HEK293 (cell line): ENCODE measurements around the gene SCRN2.

Source experiments
- BCL11A ChIP-seq: fragments of 450-650 bp; formaldehyde crosslinking; IDR thresholded peaks from 2 replicates; pipeline ENCODE4 v1.5.1; 2016; ENCODE audit warnings: low read depth, missing biosample characterization, missing genetic modification characterization
- KLF7 ChIP-seq: fragments of 450-650 bp; formaldehyde crosslinking; IDR thresholded peaks from 2 replicates; pipeline ENCODE4 v1.5.1; 2016; ENCODE audit warnings: missing biosample characterization, missing genetic modification characterization, borderline replicate concordance
- PRDM1 ChIP-seq: fragments of 450-650 bp; formaldehyde crosslinking; IDR thresholded peaks from 2 replicates; pipeline ENCODE4; 2016; ENCODE audit warnings: missing biosample characterization, missing genetic modification characterization
- SCRT2 ChIP-seq: fragments of 450-650 bp; formaldehyde crosslinking; IDR thresholded peaks from 2 replicates; pipeline ENCODE4 v1.5.1; 2016; ENCODE audit warnings: missing biosample characterization, missing genetic modification characterization
- SETDB1 ChIP-seq: IDR thresholded peaks from one replicate; pipeline ENCODE4 v1.6.1; 2017; ENCODE audit warnings: mild to moderate bottlenecking, low read length, moderate library complexity, mixed read lengths; ENCODE audit not compliant: insufficient read length
- SP3 ChIP-seq: fragments of 450-650 bp; formaldehyde crosslinking; IDR thresholded peaks from 2 replicates; pipeline ENCODE4 v1.5.1; 2016; ENCODE audit warnings: missing biosample characterization, missing genetic modification characterization
- WT1 ChIP-seq: fragments of 450-650 bp; formaldehyde crosslinking; IDR thresholded peaks from 2 replicates; pipeline ENCODE4 v1.5.1; 2016; ENCODE audit warnings: missing biosample characterization, missing genetic modification characterization
- ZBTB20 ChIP-seq: fragments of 450-650 bp; formaldehyde crosslinking; IDR thresholded peaks from 2 replicates; pipeline ENCODE4 v1.5.1; 2016; ENCODE audit warnings: missing biosample characterization, missing genetic modification characterization
- ZBTB48 ChIP-seq: fragments of 450-650 bp; formaldehyde crosslinking; IDR thresholded peaks from 2 replicates; pipeline ENCODE4 v1.5.1; 2016; ENCODE audit warnings: missing biosample characterization, missing genetic modification characterization
- ZNF132 ChIP-seq: fragments of 450-650 bp; formaldehyde crosslinking; IDR thresholded peaks from 2 replicates; pipeline ENCODE4 v1.5.1; 2017; ENCODE audit warnings: missing biosample characterization, missing genetic modification characterization, borderline replicate concordance
- ZNF138 ChIP-seq: fragments of 450-650 bp; formaldehyde crosslinking; IDR thresholded peaks from 2 replicates; pipeline ENCODE4 v1.5.1; 2016; ENCODE audit warnings: missing biosample characterization, missing genetic modification characterization, borderline replicate concordance
- ZNF223 ChIP-seq: fragments of 450-650 bp; formaldehyde crosslinking; IDR thresholded peaks from 2 replicates; pipeline ENCODE4 v1.5.1; 2016; ENCODE audit warnings: missing biosample characterization, missing genetic modification characterization
- ZNF24 ChIP-seq: fragments of 450-650 bp; formaldehyde crosslinking; IDR thresholded peaks from 2 replicates; pipeline ENCODE4 v1.5.1; 2016; ENCODE audit warnings: missing biosample characterization, missing genetic modification characterization
- ZNF311 ChIP-seq: fragments of 450-650 bp; formaldehyde crosslinking; IDR thresholded peaks from 2 replicates; pipeline ENCODE4 v1.5.1; 2017; ENCODE audit warnings: missing biosample characterization, missing genetic modification characterization, borderline replicate concordance
- ZNF404 ChIP-seq: fragments of 450-650 bp; formaldehyde crosslinking; IDR thresholded peaks from 2 replicates; pipeline ENCODE4 v1.5.1; 2017; ENCODE audit warnings: missing biosample characterization, missing genetic modification characterization
- ZNF521 ChIP-seq: fragments of 450-650 bp; formaldehyde crosslinking; IDR thresholded peaks from 2 replicates; pipeline ENCODE4 v1.5.1; 2017; ENCODE audit warnings: missing biosample characterization, mild to moderate bottlenecking, missing genetic modification characterization
- ZNF529 ChIP-seq: fragments of 450-650 bp; formaldehyde crosslinking; IDR thresholded peaks from 2 replicates; pipeline ENCODE4 v1.5.1; 2017; ENCODE audit warnings: missing genetic modification characterization, missing biosample characterization; ENCODE audit not compliant: insufficient replicate concordance
- ZNF561 ChIP-seq: fragments of 450-650 bp; IDR thresholded peaks from 2 replicates; pipeline ENCODE4 v1.5.1; 2018; ENCODE audit warnings: missing biosample characterization, missing genetic modification characterization, borderline replicate concordance
- ZNF596 ChIP-seq: fragments of 450-650 bp; IDR thresholded peaks from 2 replicates; pipeline ENCODE4 v1.5.0; 2018; ENCODE audit warnings: missing biosample characterization, mild to moderate bottlenecking, missing genetic modification characterization, moderate library complexity
- ZNF792 ChIP-seq: fragments of 450-650 bp; formaldehyde crosslinking; IDR thresholded peaks from 2 replicates; pipeline ENCODE4 v1.5.1; 2016; ENCODE audit warnings: missing biosample characterization, missing genetic modification characterization
- TF ChIP-seq, protein P1 (sequence below): fragments of 450-650 bp; formaldehyde crosslinking; conservative IDR thresholded peaks from 2 replicates; pipeline ENCODE4 v1.5.1; 2016; ENCODE audit warnings: low read depth, missing biosample characterization, missing genetic modification characterization
- TF ChIP-seq, protein P2 (sequence below): fragments of 450-650 bp; formaldehyde crosslinking; IDR thresholded peaks from 2 replicates; pipeline ENCODE4 v1.5.1; 2016; ENCODE audit warnings: missing biosample characterization, missing genetic modification characterization
- TF ChIP-seq, protein P3 (sequence below): fragments of 450-650 bp; formaldehyde crosslinking; IDR thresholded peaks from 2 replicates; pipeline ENCODE4 v1.5.1; 2017; ENCODE audit warnings: missing biosample characterization, missing genetic modification characterization
- TF ChIP-seq, protein P4 (sequence below): fragments of 450-650 bp; formaldehyde crosslinking; IDR thresholded peaks from 2 replicates; pipeline ENCODE4 v1.5.1; 2016; ENCODE audit warnings: missing biosample characterization, missing genetic modification characterization
- TF ChIP-seq, protein P5 (sequence below): fragments of 450-650 bp; formaldehyde crosslinking; IDR thresholded peaks from 2 replicates; pipeline ENCODE4 v1.5.0; 2017; ENCODE audit warnings: missing biosample characterization, missing genetic modification characterization, borderline replicate concordance
- TF ChIP-seq, protein P6 (sequence below): fragments of 450-650 bp; formaldehyde crosslinking; IDR thresholded peaks from 2 replicates; pipeline ENCODE4 v1.5.1; 2016; ENCODE audit warnings: missing biosample characterization, missing genetic modification characterization

Gene SCRN2

DNA sequence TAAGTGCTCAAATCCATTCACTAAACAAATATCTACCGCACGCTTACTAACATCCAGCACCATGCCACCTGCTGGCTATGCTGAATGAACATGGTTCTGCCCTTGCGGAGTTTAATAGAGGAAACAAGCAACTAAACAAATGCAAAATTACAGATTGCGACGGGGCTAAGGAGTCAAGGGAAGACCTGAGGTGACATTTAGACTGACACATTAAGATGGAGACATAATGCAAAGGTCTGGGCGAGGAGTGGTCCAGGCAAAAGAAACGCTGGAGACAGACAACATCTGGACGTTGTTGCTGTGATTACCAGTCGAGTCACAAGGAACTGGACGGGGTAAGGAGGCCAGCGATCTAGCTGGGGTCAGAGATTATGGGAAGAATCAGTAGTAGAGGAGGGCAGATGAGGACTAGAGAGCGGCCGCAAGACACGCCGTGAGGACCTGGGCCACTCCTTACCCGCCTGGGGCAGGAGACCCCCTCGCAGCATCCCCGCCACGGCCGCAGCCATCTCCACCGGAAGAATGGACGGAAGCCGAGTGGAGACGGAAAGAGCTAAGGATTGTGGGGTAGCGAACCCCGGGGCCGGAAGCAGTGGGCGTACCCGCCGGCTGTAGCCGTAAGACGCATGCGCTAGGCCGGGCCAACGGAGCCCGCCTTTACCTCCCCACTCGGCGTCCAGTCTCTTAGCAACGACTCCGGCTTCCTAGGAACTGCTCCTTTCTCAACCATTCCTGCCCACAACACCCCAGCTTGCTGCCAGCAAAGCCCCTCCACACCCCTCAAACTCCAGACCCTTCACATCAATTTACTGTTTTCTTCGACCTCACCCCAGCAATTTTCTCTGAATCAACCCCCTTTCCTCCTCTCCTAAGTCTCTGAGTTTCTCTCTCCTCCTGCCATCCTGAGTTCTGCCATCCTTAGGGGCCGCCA is 9.8 kb downstream of the SCRN2 start, which contains the start of the genes LRRC46 and MRPL10 (continued):
- TF ChIP-seq, protein P1, sequence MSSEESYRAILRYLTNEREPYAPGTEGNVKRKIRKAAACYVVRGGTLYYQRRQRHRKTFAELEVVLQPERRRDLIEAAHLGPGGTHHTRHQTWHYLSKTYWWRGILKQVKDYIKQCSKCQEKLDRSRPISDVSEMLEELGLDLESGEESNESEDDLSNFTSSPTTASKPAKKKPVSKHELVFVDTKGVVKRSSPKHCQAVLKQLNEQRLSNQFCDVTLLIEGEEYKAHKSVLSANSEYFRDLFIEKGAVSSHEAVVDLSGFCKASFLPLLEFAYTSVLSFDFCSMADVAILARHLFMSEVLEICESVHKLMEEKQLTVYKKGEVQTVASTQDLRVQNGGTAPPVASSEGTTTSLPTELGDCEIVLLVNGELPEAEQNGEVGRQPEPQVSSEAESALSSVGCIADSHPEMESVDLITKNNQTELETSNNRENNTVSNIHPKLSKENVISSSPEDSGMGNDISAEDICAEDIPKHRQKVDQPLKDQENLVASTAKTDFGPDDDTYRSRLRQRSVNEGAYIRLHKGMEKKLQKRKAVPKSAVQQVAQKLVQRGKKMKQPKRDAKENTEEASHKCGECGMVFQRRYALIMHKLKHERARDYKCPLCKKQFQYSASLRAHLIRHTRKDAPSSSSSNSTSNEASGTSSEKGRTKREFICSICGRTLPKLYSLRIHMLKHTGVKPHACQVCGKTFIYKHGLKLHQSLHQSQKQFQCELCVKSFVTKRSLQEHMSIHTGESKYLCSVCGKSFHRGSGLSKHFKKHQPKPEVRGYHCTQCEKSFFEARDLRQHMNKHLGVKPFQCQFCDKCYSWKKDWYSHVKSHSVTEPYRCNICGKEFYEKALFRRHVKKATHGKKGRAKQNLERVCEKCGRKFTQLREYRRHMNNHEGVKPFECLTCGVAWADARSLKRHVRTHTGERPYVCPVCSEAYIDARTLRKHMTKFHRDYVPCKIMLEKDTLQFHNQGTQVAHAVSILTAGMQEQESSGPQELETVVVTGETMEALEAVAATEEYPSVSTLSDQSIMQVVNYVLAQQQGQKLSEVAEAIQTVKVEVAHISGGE (tag by site-specific recombination) = peak; percentile 95
- TF ChIP-seq ZNF132 (tag by site-specific recombination) = no peak
- no peak for TF ChIP-seq ZNF529
- TF ChIP-seq SETDB1 = no peak
- no peak for TF ChIP-seq ZNF404 (tag by site-specific recombination)
- no peak for TF ChIP-seq ZNF792 (tag by site-specific recombination)
- TF ChIP-seq, protein P2, sequence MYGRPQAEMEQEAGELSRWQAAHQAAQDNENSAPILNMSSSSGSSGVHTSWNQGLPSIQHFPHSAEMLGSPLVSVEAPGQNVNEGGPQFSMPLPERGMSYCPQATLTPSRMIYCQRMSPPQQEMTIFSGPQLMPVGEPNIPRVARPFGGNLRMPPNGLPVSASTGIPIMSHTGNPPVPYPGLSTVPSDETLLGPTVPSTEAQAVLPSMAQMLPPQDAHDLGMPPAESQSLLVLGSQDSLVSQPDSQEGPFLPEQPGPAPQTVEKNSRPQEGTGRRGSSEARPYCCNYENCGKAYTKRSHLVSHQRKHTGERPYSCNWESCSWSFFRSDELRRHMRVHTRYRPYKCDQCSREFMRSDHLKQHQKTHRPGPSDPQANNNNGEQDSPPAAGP (tag by site-specific recombination) = peak; percentile 74; the same call in 1 of the 2 replicates
- TF ChIP-seq ZBTB48 (tag by site-specific recombination) = no peak
- TF ChIP-seq ZBTB20 (tag by site-specific recombination) = no peak; the same call in 1 of the 2 replicates
- TF ChIP-seq KLF7 = no peak
- TF ChIP-seq SP3 (tag by site-specific recombination) = peak; percentile 79
- TF ChIP-seq ZNF138 (tag by site-specific recombination) = no peak
- TF ChIP-seq ZNF311 (tag by site-specific recombination) = no peak
- TF ChIP-seq, protein P3, sequence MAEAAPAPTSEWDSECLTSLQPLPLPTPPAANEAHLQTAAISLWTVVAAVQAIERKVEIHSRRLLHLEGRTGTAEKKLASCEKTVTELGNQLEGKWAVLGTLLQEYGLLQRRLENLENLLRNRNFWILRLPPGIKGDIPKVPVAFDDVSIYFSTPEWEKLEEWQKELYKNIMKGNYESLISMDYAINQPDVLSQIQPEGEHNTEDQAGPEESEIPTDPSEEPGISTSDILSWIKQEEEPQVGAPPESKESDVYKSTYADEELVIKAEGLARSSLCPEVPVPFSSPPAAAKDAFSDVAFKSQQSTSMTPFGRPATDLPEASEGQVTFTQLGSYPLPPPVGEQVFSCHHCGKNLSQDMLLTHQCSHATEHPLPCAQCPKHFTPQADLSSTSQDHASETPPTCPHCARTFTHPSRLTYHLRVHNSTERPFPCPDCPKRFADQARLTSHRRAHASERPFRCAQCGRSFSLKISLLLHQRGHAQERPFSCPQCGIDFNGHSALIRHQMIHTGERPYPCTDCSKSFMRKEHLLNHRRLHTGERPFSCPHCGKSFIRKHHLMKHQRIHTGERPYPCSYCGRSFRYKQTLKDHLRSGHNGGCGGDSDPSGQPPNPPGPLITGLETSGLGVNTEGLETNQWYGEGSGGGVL (tag by site-specific recombination) = no peak
- TF ChIP-seq ZNF561 (tag by site-specific recombination) = no peak
- TF ChIP-seq, protein P4, sequence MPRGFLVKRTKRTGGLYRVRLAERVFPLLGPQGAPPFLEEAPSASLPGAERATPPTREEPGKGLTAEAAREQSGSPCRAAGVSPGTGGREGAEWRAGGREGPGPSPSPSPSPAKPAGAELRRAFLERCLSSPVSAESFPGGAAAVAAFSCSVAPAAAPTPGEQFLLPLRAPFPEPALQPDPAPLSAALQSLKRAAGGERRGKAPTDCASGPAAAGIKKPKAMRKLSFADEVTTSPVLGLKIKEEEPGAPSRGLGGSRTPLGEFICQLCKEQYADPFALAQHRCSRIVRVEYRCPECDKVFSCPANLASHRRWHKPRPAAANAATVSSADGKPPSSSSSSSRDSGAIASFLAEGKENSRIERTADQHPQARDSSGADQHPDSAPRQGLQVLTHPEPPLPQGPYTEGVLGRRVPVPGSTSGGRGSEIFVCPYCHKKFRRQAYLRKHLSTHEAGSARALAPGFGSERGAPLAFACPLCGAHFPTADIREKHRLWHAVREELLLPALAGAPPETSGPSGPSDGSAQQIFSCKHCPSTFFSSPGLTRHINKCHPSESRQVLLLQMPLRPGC (tag by site-specific recombination) = peak; percentile 45; the same call in 1 of the 2 replicates
- 0 out of 2 replicates have a peak, but pooled peaks have one; percentile 67 for TF ChIP-seq ZNF24 (tag by site-specific recombination)
- TF ChIP-seq ZNF223 (tag by site-specific recombination) = no peak; the same call in 1 of the 2 replicates
- no peak for TF ChIP-seq PRDM1 (tag by site-specific recombination)
- TF ChIP-seq, protein P5, sequence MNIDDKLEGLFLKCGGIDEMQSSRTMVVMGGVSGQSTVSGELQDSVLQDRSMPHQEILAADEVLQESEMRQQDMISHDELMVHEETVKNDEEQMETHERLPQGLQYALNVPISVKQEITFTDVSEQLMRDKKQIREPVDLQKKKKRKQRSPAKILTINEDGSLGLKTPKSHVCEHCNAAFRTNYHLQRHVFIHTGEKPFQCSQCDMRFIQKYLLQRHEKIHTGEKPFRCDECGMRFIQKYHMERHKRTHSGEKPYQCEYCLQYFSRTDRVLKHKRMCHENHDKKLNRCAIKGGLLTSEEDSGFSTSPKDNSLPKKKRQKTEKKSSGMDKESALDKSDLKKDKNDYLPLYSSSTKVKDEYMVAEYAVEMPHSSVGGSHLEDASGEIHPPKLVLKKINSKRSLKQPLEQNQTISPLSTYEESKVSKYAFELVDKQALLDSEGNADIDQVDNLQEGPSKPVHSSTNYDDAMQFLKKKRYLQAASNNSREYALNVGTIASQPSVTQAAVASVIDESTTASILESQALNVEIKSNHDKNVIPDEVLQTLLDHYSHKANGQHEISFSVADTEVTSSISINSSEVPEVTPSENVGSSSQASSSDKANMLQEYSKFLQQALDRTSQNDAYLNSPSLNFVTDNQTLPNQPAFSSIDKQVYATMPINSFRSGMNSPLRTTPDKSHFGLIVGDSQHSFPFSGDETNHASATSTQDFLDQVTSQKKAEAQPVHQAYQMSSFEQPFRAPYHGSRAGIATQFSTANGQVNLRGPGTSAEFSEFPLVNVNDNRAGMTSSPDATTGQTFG (tag by site-specific recombination) = no peak
- no peak for TF ChIP-seq ZNF596 (tag by site-specific recombination)
- no peak for TF ChIP-seq ZNF521 (tag by site-specific recombination)
- peak; percentile 59 for TF ChIP-seq SCRT2 (tag by site-specific recombination)
- TF ChIP-seq, protein P6, sequence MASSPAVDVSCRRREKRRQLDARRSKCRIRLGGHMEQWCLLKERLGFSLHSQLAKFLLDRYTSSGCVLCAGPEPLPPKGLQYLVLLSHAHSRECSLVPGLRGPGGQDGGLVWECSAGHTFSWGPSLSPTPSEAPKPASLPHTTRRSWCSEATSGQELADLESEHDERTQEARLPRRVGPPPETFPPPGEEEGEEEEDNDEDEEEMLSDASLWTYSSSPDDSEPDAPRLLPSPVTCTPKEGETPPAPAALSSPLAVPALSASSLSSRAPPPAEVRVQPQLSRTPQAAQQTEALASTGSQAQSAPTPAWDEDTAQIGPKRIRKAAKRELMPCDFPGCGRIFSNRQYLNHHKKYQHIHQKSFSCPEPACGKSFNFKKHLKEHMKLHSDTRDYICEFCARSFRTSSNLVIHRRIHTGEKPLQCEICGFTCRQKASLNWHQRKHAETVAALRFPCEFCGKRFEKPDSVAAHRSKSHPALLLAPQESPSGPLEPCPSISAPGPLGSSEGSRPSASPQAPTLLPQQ (tag by site-specific recombination) = 0 out of 2 replicates have a peak, but pooled peaks have one; percentile 59
- no peak for TF ChIP-seq BCL11A (tag by site-specific recombination)
- TF ChIP-seq WT1 (tag by site-specific recombination) = peak; percentile 39; the same call in 1 of the 2 replicates
